GDM1 (cell line): ENCODE data around the gene CTSD.

ENCODE experiments used
- DNase-seq: peaks from one replicate; lab custom pipeline; 2025; lab: John Stamatoyannopoulos, UW

CTSD gene

DNA sequence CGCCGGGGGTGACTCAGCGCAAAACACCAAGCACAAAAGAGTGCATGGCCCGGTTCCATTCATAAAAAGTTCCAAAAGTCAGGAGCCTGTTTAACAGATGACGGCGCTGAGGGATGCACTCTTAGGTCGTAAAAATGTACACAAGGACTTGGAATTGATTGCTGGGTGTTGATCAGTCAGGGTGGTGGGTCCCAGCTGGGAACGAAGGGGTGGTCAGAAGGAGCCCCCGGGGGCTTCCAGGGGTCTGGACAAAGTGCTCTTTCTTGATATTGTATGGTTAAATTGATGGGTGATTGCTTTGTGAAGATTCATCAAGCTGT, 34.1 kb downstream of the CTSD start:
- DNase-seq: no peak

DNA sequence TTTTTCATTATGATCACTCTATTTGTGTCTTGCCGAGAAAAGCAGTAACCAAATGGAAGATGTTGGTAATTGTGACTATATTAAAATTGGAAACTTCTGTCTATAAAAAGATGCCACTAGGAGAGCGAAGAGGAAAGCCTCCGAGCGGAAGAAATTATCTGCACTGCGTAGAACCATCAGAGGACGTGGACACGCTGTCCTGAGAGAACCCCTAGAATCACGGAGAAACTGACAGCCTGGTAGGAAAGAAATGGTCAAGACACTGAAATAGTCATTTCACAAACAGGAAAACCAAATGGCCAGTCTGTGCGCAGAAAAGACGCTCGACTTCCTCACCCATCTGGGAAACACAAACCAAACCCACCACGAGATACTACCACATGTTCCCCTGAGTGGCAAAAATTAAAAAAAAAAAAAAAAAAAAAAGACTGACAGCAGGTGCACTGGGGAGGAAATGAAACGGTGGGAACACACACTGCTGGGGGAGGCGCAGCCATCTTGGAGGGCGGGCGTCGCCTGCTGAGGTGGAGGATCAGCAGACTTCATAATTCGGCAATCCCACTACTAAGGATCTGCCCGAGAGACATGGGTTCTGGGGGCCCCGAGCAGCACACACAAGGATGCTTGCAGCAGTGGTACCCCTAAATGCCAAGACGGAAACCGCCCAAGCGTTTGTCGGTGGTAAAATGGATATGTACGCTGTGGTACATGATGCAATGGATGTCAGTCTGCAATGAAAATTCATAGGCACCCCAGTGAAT, 34.6 kb downstream of the CTSD start:
- no peak for DNase-seq

DNA sequence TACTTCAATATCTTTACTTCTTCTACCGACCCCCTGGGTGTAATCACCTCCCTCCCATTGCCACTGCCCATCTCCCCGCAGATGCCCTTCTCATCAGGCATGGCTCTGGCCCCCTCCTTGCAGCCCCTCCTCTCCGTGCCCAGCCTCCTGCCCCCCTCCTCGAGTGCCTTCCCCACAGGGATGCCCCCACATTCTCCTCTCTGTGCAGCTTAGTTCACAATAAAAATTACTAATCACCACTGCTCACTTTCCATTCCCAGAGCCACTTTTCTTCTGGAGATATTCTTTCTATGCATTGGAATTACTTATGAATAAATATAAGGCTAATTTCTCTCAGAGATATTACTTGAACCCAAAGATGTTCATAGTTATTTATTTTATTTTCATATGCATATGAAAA, 35.4 kb downstream of the CTSD start:
- DNase-seq: no peak

DNA sequence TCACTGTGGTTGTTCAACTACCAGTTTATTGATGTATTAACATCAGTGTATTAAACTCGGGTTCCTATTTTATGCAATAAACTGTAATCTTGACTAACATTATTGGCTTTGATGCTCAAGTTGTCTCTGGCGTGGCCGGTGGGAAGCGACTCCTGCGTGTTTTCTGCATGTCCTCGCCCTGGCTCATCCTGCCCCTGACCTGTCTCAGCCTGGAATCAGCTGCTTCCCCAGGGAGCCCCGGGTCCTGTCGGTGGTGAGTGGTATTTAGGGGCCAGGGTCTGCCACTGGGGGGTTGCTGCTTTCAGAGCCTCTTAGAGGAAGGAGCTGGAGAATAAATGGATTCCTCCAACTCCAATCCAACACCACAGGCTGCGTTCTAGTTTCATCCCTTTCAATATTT, 35.9 kb downstream of the CTSD start:
- DNase-seq: no peak

DNA sequence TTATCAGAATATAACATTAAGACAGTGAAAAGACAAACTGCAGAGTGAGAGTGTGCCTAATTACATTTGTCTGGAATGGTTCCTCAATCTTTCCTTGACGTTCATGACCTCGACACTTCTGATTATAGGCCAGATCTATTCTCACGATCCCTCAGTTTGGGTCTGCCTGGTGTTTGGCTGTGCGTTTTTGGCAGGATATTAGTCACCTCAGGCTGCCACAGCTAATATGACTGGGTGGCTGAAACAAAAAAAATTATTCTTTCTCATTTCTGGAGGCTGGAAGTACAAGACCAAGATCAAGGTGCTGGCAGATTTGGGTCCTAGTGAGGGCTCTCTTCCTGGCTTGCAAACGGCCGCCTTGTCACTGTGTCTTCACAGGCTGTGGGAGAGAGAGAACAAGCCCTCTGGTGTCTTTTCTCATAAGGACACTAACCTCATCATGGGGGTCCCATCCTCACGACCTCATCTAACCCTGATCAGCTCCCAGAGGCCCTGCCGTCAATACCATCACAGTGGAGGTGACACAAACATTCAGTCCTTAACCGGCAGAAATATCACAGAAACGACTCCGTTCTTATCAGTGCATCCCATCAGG, 36.5 kb downstream of the CTSD start:
- no peak for DNase-seq

DNA sequence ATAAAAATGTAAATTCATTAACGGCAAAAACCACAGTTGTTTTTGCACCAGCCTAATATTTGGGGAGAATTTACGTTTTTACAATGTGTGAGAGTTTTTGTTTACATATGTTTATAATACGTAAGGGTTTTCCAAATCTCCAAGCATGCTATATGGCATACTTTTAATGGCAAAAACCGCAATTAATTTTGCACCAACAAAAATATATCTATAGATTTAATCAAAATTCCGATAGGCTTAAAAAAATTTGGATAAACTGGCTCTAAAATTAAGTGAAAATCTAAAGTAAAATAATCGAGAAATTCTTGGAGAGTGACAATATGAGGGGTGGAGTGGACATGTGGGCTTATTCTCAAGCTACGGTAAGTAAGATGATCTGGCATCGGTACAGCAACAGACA, 43.9 kb downstream of the CTSD start:
- no peak for DNase-seq

DNA sequence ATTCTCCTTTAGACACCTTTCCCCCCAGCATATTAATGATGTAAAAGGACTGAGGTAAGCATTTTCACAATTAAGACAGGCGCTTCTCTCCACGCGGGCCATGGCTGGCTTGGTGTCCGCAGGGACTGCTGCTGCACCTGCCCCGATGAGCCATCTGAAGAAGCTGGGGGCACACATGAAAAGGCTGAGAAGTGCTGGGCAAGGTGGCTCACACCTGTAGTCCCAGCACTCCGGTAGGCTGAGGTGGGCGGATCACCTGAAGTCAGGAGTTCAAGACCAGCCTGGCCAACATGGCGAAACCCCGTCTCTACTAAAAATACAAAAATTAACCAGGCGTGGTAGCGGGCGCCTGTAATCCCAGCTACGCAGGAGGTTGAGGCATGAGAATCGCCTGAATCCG, 45.4 kb downstream of the CTSD start:
- no peak for DNase-seq

DNA sequence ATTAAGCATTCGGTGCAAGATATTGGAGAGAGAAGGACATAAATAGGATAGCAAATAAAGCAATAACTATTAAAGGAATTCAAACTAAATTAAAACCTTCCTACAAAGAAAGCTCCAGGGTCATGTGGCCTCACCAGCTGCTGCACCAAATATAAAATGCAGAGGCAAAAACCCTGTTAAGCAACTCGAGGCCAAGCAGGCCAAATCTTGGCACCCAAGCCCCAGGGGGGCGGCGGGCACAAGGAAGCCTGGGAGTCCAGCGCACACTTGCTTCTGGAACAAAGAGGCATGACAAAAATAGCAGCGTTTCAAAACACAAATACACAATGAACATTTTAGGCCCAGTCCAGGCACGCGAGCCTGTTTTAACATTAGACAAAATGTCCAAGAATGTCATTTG, 46.0 kb downstream of the CTSD start:
- DNase-seq: no peak

DNA sequence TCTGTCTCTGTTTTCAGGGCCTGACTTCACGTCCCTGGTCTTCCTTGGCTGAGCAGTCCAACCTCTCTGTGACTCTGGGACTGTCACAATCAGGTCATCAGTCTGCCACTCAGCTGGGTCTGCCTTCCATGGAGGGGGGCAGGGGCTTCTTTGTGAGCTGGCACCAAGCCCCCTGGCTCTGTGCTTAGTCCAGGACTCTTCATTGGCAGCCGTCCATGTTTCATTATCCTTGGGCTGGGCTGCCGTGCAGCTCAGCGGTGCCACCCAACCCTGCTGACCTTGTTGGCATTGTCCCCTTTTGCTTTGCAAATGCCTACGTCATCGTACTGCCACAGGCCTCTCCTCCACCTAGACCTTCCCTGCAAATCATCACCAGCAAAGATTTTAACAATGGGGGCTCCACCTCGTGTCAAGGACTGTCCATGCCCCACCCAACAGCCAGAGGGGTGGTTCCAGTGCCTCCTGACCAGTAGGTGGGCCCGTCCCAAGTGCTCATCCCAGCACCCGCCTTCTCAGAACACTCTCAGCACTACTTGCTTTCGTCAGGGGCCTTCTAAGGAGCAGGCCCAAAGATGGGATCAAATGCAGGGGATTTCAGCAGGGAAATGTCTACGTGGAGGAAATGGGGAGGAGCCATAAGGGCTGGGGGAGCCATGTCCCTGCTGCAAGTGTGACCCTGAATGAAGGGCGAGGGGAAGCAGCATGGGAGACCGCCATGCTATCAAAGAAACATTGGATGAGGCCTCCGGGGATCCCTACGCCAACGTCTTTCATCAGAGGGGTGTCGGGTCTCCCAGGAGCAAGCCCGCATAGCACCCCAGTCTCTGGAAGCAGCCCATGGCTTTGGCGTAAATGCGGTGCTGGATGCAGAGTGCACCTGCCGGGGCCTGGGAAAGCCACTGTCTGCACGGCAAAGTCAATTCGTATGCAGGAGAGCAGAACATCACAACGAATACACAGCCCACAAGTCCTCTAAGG, 48.5 kb downstream of the CTSD start:
- no peak for DNase-seq

DNA sequence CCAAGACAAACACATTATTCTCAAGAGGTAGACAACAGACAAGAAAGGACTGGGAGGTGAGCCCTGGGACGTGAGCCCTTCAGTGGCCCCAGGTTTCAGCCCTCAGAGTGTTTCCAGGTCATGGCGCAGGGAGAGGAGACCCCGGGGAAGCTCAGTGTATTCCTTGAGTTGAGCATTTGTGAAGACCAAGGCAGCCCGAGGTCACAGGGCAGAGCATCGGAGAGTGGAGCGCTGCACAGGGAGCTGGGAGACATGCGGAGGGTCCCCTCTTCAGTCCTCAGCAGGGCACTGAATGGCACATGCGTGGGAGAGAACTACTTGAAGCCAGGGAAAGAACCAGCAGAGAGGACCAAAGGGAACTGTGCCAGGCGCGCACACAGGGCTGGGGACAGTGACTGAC, 55.0 kb downstream of the CTSD start:
- no peak for DNase-seq

DNA sequence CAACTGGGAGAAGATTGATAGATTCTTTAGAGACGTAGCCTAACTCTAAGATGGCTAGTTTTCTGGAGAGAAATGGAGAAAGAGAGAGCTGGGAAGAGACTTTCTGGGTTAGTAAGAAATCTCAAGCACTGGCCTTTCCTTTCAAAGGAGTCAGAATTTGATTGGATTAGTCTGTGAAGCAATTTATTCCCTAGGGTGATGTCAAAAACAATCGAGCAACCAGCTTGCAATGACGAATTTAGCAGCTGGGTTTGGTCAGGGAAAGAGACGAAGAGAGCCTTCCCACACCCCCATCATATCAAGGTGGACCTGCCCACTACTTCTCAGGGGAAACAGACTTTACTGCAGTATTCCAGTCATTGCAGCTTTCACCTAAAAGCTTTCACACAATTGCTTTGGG, 56.0 kb downstream of the CTSD start:
- no peak for DNase-seq

DNA sequence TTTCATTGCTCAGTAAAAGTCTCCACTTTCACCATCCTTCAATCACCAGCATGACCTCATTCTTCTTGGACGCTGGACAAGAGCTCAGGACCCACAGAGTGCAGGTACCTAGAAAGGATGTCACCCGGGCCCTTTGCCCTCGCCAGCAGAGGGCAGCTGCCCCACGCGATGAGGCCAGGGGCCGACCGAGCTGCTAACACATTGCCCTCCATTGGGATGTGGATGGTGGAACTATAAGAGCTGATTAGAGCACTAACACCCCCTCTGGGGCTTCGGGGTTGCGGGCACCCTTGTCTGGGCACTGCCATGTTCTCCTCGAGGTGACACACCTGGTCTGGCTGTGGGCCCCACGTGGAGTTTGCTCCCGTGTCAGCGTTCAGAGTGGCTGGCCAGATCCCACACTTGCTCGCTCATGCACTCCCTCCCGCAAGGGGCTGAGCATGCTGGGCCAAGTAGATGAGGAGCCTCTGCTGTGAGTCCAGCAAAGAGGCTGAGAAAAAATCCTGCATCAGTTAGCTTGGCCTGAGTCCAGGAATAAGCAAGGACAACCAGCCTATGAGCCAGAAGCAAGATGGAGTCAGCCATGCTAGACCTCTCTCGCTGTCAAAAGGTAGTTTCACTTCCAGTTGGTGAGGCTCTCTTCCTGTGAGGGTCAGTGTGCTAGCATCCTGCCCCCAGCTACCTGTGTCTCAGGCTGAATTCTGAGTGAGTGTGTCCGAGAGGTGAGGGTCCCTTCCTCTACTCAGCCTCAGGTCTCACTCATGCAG, 56.9 kb downstream of the CTSD start:
- peak; percentile 33 for DNase-seq

DNA sequence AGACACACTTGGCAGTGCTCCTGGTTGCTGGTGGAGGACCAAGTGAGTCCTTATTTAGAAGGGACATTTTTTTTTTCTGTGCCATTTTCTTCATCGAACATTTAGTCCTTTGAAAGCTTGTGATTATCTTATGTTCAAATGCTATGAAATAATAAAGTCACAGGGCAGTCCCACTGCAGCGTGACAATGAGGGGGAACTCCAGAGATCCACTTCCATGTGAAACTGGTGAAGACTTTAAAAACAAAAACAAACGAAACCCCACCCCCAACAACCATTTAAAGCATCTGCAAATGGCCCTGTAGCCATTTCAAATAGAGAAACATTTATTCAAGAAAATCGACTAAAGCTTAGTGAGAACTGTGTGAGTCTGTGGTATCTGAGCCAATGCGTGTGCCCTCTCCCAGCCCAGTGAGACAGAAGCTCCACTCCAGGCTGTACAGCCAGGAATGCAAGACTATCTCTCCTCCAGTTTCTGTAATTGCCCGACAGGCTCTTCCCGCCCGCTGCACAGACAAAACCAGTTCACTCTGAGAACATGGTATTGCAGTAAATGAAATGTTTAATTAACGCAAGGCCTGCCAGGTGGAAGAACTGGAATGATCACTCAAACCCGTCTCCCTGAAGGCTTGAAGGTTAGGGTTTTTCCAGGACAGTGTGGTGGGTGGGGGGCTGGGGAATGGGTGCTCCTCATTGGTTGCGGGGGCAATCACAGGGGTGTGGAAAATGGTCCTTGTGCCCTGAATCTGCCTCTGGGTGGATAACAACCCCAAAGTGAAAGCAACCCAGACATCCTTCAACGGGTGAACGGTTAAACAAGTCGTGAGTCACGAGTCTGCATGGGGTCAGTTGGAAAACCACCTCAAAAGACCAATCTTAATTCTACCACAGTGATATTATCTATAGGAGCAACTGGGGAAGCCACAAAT, 58.3 kb downstream of the CTSD start:
- DNase-seq: no peak

DNA sequence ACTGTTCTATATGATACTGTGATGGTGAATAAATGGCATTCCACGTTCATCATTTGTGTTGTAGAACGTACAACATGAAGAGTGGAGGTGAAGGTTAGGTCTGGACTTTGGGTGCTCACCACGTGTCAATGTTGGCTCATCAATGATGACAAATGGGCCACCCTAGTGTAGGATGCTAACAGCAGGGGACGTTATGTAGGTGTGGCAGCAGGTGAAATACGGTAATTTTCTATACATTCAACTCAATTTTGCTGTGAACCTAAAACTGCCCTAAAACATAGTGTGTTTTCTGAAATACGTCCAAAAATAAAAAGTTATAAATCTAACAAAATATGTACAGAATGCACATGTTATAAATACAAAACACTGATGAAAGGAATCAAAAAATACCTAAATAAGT, 60.6 kb downstream of the CTSD start:
- DNase-seq: no peak
